ENCODE data around the gene ACSL1.
A peak's percentile ranks its signal among the peaks of the same experiment; 100 is the strongest.

The ACSL1 gene

DNA sequence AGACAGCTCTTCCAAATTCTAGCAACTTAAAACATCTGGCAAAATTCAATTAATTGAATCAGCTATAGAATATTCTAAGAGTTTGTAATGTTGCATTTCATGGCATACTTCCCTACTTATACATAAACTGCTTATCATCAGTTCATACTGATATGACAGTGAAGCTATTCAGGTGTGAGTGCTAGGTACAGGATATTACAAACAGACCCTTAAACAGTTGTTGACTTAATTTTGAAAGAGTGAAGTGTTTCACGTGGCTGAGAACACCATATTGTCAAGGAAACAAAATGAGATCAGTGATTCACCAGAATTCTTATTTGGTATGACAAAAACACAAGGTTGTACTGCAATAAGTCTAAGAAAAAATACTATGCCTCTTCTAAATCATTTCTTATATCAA is 119.3 kb downstream of the ACSL1 start:
- peak; percentile 43 for DNase-seq

GRCh38 chr4:184705692-184706091 is 120.1 kb downstream of the ACSL1 start:
- peak; percentile 91 for DNase-seq
